Vagina (tissue), 2 donors: Measurements from ENCODE around the gene MTUS2. TPM values are rescaled to one million over a fixed set of nuclear protein-coding genes. Genes with fewer than 3 reads are reported as not detected.

Source experiments
- DNase-seq, 2 donors: peaks; one replicate each; pipeline ENCODE4 v3.0.0-alpha.2; 2017; ENCODE audit errors: extremely low spot score in 2 of 2
- H3K27ac ChIP-seq: fragments of 200-600 bp; sonication (generic); one replicate; pipeline ENCODE4 v1.5.1; 2019
- H3K27me3 ChIP-seq: fragments of 200-600 bp; sonication (generic); one replicate; pipeline ENCODE4 v1.5.1; 2019
- H3K36me3 ChIP-seq, 2 donors: fragments of 200-600 bp; sonication (generic); one replicate each; pipeline ENCODE4 v1.5.1; 2017 to 2019
- H3K4me1 ChIP-seq: fragments of 200-600 bp; sonication (generic); one replicate; pipeline ENCODE4 v1.5.1; 2019
- H3K4me3 ChIP-seq, 2 donors: fragments of 200-600 bp; sonication (generic); 1 replicate in 1 of 2; 2 replicates in 1 of 2; pipeline ENCODE4 v1.5.1; 2016 to 2019
- H3K9me3 ChIP-seq: fragments of 200-600 bp; sonication (generic); one replicate; pipeline ENCODE4 v1.5.1; 2019
- POLR2A ChIP-seq, 2 donors: fragments of 450-650 bp; IDR thresholded peaks; one replicate each; pipeline ENCODE4 v1.6.1; 2017; ENCODE audit warnings: antibody characterized with exemption in 2 of 2, mild to moderate bottlenecking in 2 of 2, moderate library complexity in 2 of 2
- POLR2AphosphoS5 ChIP-seq, 2 donors: sonication (generic); formaldehyde crosslinking; IDR thresholded peaks; one replicate each; pipeline ENCODE4 v1.9.0; 2017; ENCODE audit warnings: antibody characterized with exemption in 2 of 2, mild to moderate bottlenecking in 2 of 2, low read depth in 1 of 2; ENCODE audit not compliant: insufficient read depth in 1 of 2
- intact Hi-C: fragments of 100-400 bp; cut with DNase I; formaldehyde crosslinking; loops from one replicate; pipeline ENCODE4 v1.15.1; 2023
- total RNA-seq: library from RNA; depleted of rRNA; stranded (reverse); fragments of >200 nt; gene quantifications from one replicate; pipeline ENCODE4 v1.2.3, GENCODE V29; 2016
- TF ChIP-seq, protein P1 (sequence below), 3 experiments: fragments of 450-650 bp in 2 of 3; fragments of 200-600 bp in 1 of 3; sonication (generic) in 1 of 3; IDR thresholded peaks; one replicate each; pipeline ENCODE4 v1.5.1; 2017 to 2019; ENCODE audit warnings: antibody characterized with exemption in 3 of 3, mild to moderate bottlenecking in 2 of 3, moderate library complexity in 2 of 3

Gene MTUS2
- total RNA-seq, 1 donor from 2014 or later, result 0.74 TPM

DNA sequence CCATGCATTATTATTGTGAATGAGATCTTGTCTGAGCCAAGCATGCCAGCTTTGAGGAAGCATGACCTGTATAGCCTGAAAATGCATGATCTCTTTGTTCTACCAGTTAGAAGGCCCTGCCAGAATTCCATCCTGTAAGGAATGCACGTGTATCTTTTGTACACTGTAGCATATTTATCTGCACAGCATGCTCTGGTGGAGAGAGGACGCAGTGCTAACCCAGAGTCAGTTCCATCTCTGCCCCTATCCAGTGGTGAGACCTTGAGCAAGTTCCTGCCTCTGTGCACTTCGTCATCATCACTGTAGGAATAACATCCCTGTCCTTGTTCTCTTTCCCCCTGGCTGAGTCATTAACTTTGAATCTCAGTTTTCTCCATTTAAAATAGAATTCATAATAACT lies 541.6 kb downstream of the MTUS2 start:
- intact Hi-C loops, result no loop called here
- TF ChIP-seq POLR2A (IDR thresholded peaks at IDR 0.05) (no peak), POLR2AphosphoS5 (IDR thresholded peaks at IDR 0.05; ENCODE audit: insufficient read depth in 1 of 2, low read depth in 1 of 2) (no peak)
- TF ChIP-seq, protein P1, sequence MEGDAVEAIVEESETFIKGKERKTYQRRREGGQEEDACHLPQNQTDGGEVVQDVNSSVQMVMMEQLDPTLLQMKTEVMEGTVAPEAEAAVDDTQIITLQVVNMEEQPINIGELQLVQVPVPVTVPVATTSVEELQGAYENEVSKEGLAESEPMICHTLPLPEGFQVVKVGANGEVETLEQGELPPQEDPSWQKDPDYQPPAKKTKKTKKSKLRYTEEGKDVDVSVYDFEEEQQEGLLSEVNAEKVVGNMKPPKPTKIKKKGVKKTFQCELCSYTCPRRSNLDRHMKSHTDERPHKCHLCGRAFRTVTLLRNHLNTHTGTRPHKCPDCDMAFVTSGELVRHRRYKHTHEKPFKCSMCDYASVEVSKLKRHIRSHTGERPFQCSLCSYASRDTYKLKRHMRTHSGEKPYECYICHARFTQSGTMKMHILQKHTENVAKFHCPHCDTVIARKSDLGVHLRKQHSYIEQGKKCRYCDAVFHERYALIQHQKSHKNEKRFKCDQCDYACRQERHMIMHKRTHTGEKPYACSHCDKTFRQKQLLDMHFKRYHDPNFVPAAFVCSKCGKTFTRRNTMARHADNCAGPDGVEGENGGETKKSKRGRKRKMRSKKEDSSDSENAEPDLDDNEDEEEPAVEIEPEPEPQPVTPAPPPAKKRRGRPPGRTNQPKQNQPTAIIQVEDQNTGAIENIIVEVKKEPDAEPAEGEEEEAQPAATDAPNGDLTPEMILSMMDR (IDR thresholded peaks at IDR 0.05), result no peak
- H3K27me3 ChIP-seq, result no peaks in the 10 kb centered on the region
- H3K4me1 ChIP-seq, result no peaks in the 10 kb centered on the region
- H3K36me3 ChIP-seq, result no peaks in the 10 kb centered on the region
- H3K27ac ChIP-seq, result no peak overlapping the region
- H3K4me3 ChIP-seq, result no peak overlapping the region
- DNase-seq, result peak in 1 of 2 donors; percentile 40
- H3K9me3 ChIP-seq, result no peaks in the 10 kb centered on the region

DNA sequence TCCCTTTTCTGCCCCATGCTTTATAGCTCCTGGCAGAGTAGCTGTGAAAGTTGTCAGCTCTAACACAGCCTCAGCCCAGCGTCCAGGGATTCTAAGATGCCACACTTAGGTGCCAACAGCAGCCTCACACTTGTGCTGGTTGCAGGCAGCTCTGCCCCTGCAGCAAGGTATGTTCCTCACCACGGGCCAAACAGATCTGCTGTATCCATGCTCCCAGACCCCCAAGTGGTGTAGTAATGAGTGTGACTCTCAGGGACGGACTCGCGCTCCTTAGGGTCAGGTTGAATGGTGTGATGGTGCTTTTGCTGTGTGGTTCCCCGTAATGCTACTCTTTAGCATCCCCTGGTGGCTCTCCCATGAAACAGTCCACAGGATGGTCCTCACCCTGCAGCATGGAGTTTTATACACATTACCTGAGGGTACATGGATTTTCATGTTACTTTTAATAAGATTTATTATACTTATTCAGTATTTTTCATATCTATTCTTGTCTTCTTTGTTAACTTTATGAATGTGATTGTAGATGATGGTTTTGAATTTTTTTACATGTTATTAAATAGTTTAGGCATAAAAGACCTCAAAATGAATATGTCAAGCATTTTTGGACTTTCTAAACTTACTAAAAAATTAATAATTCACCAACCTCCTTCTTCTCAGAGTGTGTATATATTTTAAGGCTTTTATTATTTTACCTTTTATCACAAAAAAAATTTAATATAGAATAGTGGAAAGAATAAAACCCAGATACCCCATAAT lies 542.9 kb downstream of the MTUS2 start:
- intact Hi-C loops, result no loop called here

DNA sequence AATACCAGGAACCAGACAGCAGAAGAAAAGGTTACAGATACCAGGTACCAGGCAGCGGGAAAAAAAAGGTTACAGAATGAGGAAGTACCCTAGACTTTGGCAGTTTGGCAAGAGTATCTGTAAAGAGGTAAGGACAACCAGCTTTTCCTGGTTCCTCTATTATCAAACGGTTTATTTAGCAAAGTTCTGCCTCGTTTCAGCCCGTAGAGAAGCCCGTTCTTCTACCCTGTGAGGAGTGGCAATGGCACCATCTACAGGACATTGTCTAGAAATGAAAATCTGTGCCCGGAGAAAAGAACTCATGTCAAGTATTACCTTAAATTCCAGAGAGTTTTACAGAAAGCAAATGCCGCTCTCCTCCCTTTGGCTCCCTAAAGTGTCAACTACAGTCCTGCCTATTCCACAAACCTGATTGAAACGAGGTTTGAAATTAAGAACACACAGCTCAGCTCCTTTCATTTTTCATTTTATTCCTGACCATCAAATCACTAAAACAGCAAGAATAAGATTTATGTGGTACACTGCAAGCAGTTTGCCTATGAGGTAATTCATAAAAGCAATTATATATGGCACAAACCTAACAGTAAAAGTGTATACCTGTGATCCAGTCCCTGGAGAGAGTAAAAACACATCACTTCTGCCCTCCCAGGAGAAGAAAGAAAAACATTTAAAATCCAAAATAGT lies 549.1 kb downstream of the MTUS2 start:
- Histone ChIP-seq H3K9me3 (no peaks in the 10 kb centered on the region), H3K4me3 (no peak overlapping the region), H3K4me1 (no peaks in the 10 kb centered on the region), H3K27me3 (no peaks in the 10 kb centered on the region), H3K36me3 (no peaks in the 10 kb centered on the region), H3K27ac (no peak overlapping the region)
- intact Hi-C loops, result no loop called here
- no peak for DNase-seq
- TF ChIP-seq, protein P1 (IDR thresholded peaks at IDR 0.05), result peak in 2 of 3 experiments; percentile 7 to 36
- TF ChIP-seq POLR2AphosphoS5 (IDR thresholded peaks at IDR 0.05; ENCODE audit: insufficient read depth in 1 of 2, low read depth in 1 of 2), result no peak
- TF ChIP-seq POLR2A (IDR thresholded peaks at IDR 0.05), result no peak

More for the DNA sequence above, 542.9 kb downstream of the MTUS2 start:
- Histone ChIP-seq H3K36me3 (no peaks in the 10 kb centered on the region), H3K4me3 (no peak overlapping the region), H3K9me3 (no peaks in the 10 kb centered on the region), H3K4me1 (no peaks in the 10 kb centered on the region), H3K27ac (no peak overlapping the region), H3K27me3 (no peaks in the 10 kb centered on the region)
- no peak for DNase-seq
- TF ChIP-seq POLR2A (IDR thresholded peaks at IDR 0.05) (no peak), POLR2AphosphoS5 (IDR thresholded peaks at IDR 0.05; ENCODE audit: insufficient read depth in 1 of 2, low read depth in 1 of 2) (no peak)
- TF ChIP-seq, protein P1 (IDR thresholded peaks at IDR 0.05), result peak; percentile 36 to 65 (median 42)

DNA sequence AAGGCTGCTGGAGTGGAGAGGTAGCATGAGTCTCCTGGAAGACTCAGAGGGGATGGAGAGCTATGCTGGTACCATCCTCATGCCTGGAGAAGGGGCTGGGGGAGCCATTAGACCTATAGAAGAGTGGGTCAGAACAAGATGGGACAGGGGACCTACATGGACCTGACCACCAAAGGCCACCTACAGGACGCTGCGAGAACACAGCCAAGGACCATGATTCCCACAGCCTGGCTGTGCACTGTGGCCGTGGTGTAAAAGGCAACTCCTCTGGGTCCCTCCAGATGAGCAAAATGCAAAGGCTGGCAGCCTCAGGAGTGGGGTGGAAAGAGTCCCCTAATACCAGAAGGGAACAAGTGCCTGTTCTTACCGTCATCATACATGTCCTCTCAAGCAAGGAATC lies 559.1 kb downstream of the MTUS2 start:
- H3K27me3 ChIP-seq, result no peaks in the 10 kb centered on the region
- H3K36me3 ChIP-seq, result no peaks in the 10 kb centered on the region
- TF ChIP-seq POLR2A (IDR thresholded peaks at IDR 0.05), result no peak
- no peak for TF ChIP-seq POLR2AphosphoS5 (IDR thresholded peaks at IDR 0.05; ENCODE audit: insufficient read depth in 1 of 2, low read depth in 1 of 2)
- TF ChIP-seq, protein P1 (IDR thresholded peaks at IDR 0.05), result no peak
- peak in 1 of 2 donors; percentile 34 for DNase-seq
- H3K9me3 ChIP-seq, result no peaks in the 10 kb centered on the region
- no peak overlapping the region for H3K4me3 ChIP-seq
- no peak overlapping the region for H3K27ac ChIP-seq
- H3K4me1 ChIP-seq, result no peaks in the 10 kb centered on the region
- intact Hi-C loops, result no loop called here

DNA sequence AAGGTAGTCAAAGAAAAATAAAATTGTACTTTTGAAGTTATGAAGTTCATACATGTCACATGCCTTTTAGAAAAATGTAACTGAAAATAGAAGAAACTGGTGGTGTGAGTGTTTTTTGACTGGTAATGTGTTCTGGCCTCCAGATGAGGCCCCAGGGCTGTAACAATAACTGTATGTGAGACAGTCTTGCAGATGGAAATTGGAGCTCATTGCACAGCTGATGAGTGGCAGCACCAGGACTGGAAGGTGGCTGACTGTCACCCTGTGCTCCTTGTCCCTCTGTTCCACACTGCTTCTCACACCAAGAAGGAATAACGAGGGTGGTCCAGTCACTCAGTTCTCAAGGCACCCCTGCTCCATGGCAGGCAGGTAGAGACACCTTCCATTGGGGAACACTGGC lies 559.7 kb downstream of the MTUS2 start:
- intact Hi-C loops, result no loop called here
- Histone ChIP-seq H3K36me3 (no peaks in the 10 kb centered on the region), H3K4me3 (no peak overlapping the region), H3K27me3 (no peaks in the 10 kb centered on the region), H3K4me1 (no peaks in the 10 kb centered on the region), H3K27ac (no peak overlapping the region), H3K9me3 (no peaks in the 10 kb centered on the region)
- DNase-seq, result no peak
- TF ChIP-seq POLR2A (IDR thresholded peaks at IDR 0.05) (no peak), POLR2AphosphoS5 (IDR thresholded peaks at IDR 0.05; ENCODE audit: insufficient read depth in 1 of 2, low read depth in 1 of 2) (no peak)
- TF ChIP-seq, protein P1 (IDR thresholded peaks at IDR 0.05), result no peak
